HT1080 (cell line): Measurements from ENCODE around the gene IL17REL. TPM values are rescaled to one million over a fixed set of nuclear protein-coding genes. Genes with fewer than 3 reads are reported as not detected.

Experiments used
- DNase-seq: peaks from one replicate; pipeline ENCODE4 v3.0.0-alpha.2; 2015; ENCODE audit warnings: low read depth
- total RNA-seq: library from RNA; depleted of rRNA; stranded (reverse); fragments of >200 nt; shearing (Covaris generic); gene quantifications from 2 replicates; pipeline ENCODE4 v1.2.3, GENCODE V29; 2014

Gene IL17REL
- total RNA-seq, 1 experiment from 2014 or later = not detected

DNA sequence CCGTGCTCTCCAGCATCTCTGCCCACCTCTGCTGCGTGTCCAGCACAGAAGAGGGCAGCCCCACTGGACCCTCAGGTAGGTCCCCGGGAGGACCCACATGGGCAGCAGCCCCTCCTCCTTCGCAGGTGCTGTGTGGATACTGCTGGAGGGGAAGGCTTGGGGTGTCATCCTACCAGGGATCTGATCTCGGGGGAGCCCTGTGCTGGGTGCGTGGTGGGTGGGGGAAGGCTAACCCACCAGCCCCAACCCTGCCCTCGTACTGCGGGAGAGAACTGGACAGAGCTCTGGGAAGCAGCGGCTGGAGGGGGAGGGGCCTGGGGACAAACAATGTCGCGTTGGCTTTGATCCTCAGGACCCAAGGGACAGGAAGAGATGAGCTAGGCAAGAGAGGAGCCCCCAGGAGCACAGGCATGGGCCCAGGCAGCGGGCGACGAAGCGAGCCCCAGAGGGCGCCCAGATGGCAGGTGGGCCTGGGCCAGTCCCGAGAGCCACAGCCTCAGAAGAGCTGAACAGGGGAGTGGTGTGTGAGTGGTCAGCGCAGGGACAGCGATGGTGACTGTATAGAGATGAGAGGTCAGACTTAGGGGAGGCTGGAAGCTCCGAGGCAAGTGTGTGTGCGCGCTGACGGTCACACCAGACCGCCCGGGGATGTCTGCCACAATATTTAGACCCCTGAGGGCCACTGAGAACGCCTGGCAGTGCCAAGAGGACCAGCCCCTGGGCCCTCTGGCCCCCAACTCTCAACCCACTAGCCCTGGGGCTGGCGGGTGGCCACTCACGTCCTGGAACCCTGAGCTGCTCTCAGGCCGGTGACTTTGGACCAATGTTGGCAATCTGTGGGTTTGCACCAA lies 53.4 kb downstream of the IL17REL start:
- DNase-seq = no peak

GRCh38 chr22:49958366-49958921 lies 54.1 kb downstream of the IL17REL start:
- DNase-seq = no peak

- DNase-seq = no peak
These were observed 54.7 kb downstream of the IL17REL start for GRCh38 chr22:49957826-49958365.

- DNase-seq = no peak
These were observed 55.4 kb downstream of the IL17REL start for GRCh38 chr22:49956914-49957825.

DNA sequence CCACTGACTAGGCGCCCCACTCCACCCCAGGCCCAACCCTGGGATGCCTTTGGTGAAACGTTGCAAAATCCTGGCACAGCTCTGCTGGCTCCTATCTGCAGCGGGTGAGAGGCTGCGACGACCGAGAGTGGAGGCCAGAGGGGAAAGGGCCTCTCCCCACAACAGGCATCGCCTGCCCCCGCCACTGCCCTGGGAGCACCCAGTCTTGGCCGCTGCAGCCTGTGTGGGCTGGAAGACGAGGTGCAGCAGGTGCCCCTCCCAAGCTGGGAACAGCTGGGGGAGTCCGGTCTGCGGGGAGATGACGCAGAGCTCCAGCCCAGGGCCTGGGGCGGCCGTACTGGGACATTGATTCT lies 56.2 kb downstream of the IL17REL start:
- no peak for DNase-seq

DNA sequence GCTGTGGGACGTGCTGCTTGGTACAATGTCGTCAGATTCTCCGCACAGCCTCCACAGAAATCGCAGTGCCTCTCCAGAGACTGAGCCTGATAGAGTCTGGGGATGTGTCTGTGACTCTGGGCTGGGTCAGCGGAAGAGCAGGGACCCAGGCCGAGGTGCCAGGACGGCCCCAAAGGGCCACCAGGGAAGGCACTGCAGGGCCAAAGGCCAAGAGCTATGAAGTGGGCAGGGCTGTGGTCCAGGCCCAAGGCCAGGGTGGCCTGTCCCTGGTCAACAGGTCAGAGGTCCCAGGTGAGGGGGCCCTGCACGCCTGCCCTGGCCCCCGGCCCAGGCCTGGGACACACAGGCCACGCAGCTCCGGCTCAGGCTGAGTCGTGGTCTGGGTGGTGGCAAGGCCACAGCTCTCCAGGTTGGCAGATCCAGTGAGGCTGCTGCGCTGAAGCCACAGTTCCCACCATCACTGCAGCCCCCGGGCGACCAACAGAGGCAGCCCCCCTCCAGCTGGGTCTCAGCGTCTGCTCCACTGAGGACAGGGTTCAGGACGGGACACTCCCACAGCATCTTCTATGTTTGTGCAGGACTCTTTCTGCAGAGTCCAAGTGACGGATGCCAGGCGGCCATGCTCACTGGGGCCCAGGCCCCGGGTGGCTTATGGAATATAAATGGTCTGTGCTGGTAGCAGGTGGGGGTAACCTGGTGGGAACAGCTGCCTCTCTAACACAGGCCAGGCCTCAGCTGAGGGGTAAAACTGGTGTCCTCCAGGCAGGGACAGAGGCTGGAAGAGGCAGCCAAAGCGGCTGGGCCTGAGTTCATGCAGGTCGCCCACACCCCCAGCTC lies 56.8 kb downstream of the IL17REL start:
- DNase-seq = no peak

- DNase-seq = no peak
These were observed 57.5 kb downstream of the IL17REL start for GRCh38 chr22:49954991-49955580.

DNA sequence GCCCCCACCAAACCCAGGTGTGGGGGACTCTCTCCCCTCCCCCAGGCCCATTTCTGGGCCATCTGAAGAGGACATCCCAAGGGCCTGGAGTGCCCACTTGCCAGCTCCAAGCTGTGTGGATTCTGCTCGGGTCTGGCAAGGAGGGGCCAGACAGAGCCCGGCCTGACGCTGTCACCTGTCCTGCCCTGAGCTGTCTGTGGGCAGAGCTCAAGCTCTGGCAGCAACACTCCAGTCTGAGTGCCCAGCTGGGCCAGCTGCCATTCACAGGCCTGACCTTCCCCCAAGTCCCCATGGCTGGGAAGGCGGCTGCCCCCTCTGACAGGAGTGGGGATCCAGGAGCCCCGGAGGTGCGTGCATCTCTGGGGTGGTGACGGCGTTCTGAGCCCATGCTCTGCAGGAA lies 58.2 kb downstream of the IL17REL start:
- DNase-seq = no peak

GRCh38 chr22:49953680-49954344 lies 58.8 kb downstream of the IL17REL start:
- DNase-seq = no peak

GRCh38 chr22:49953027-49953679 lies 59.4 kb downstream of the IL17REL start:
- no peak for DNase-seq

- DNase-seq = peak; percentile 46
These were observed 60.3 kb downstream of the IL17REL start for GRCh38 chr22:49951986-49952896.

DNA sequence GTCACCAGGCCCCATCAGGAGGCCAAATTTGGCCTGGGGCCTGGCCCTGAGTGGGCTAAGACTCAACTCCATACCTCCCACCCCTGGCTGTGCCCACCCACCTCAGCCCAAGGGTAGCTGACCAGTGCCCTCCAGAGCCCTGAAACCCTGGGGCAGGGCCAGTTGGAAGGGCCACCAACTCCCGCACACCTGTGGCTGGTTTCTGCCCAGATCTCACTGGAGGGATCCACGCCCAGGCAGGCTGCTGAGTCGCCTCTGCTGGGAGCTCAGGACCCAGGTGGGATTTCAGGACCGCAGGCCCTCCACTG lies 60.9 kb downstream of the IL17REL start:
- DNase-seq = no peak

GRCh38 chr22:49951000-49951677 lies 61.4 kb downstream of the IL17REL start:
- DNase-seq = no peak

DNA sequence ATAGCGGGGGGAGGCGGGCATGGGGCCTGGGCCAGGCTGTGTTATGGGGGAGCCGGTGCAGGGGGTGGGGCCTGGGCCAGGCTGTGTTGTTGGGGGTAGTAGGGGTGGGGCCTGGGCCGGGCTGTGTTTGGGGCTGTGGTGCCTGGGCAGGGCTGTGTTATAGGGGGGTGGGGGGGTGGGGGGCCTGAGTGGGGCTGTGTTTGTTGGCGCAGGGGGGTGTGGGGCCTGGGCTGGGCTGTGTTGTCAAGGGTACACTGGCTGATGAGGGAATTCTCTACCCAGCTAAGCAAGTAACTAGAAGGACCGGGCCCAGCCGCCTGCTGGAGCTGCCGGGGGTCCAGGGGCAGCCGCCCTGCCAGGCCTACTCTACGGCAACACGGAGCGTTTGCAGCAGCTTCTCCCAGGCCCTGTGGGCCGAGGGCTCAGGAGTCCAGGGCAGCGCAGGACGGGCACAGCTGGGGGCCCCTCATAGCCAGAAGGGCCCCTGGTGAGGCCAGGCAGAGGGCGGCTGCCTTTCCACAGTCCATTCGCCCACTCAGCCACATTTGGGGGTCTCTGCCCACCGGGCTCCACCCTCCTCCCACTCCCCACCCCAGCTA lies 62.1 kb downstream of the IL17REL start:
- no peak for DNase-seq

GRCh38 chr22:49949914-49950292 lies 62.7 kb downstream of the IL17REL start:
- DNase-seq = no peak

DNA sequence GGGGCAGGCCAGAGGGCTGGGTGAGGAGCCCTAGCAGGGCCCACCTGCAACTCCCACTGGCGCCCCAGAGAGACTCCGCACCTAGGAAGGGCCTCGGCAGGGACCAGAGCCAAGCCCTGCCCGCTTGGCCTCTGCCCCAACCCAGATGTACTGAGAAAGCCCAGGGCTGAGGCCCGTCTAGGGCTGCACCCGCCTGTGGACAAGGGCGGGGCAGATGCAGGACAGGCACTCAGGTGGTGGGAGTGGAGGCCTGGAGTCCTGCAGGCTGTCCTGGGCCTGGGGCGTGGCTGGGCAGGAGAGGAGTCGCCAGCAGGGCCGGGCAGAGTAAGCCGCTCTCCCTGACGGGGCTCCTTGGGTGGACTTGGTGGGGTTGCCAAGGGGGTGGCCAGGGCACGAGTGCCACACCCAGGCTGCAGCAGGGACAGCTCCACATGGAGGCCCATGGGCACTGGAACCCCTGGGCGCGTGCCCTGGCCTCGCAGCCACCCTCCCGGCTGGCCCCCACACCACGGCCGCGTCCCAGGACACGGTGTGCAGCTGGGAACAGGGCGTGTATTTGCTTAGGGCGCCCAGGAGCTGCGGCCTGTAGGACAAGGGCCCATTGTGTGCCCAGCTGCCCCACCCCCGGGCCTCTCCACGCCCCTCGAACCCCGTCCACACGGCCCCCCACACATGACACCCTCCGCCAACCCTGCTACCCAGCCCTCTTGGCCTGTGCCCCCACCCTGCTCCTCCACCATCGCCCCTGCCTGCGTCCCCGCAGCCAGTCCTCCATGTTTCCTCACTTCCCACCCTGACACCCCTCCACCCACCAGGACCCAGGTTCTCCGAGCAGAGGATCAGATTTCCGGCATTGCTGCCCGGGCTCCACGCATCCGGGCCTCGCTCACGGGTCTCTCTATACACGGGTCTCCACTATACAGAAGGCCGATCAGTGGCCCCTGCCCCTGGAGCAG lies 63.3 kb downstream of the IL17REL start:
- DNase-seq = no peak
